ENCODE measurements around the gene FILIP1.

The FILIP1 gene

GRCh38 chr6:75315978-75316377 lies 177.6 kb downstream of the FILIP1 start:
- TF ChIP-seq CTCF (conservative IDR thresholded peaks at IDR 0.05), result no peak
- TF ChIP-seq ZFX (IDR thresholded peaks at IDR 0.05), result no peak
- no peak overlapping the region for H3K27ac ChIP-seq

GRCh38 chr6:75308250-75308988 lies 185.2 kb downstream of the FILIP1 start:
- TF ChIP-seq ZFX (IDR thresholded peaks at IDR 0.05), result no peak
- no peak for TF ChIP-seq CTCF (conservative IDR thresholded peaks at IDR 0.05)
- no peak overlapping the region for H3K27ac ChIP-seq

GRCh38 chr6:75307364-75308004 lies 186.1 kb downstream of the FILIP1 start:
- TF ChIP-seq ZFX (IDR thresholded peaks at IDR 0.05) (no peak), CTCF (conservative IDR thresholded peaks at IDR 0.05) (no peak)
- H3K27ac ChIP-seq, result no peak overlapping the region

GRCh38 chr6:75306064-75306463 lies 187.5 kb downstream of the FILIP1 start:
- TF ChIP-seq CTCF (conservative IDR thresholded peaks at IDR 0.05), result no peak
- no peak for TF ChIP-seq ZFX (IDR thresholded peaks at IDR 0.05)
- H3K27ac ChIP-seq, result no peak overlapping the region

- no peak for TF ChIP-seq CTCF (conservative IDR thresholded peaks at IDR 0.05)
- no peak for TF ChIP-seq ZFX (IDR thresholded peaks at IDR 0.05)
- no peak overlapping the region for H3K27ac ChIP-seq
These were observed 188.0 kb downstream of the FILIP1 start for GRCh38 chr6:75305573-75305972.

- TF ChIP-seq ZFX (IDR thresholded peaks at IDR 0.05) (no peak), CTCF (conservative IDR thresholded peaks at IDR 0.05) (no peak)
- no peak overlapping the region for H3K27ac ChIP-seq
These were observed 191.3 kb downstream of the FILIP1 start for GRCh38 chr6:75302280-75302679.

GRCh38 chr6:75301537-75301936 lies 192.1 kb downstream of the FILIP1 start:
- TF ChIP-seq CTCF (conservative IDR thresholded peaks at IDR 0.05) (no peak), ZFX (IDR thresholded peaks at IDR 0.05) (no peak)
- H3K27ac ChIP-seq, result no peak overlapping the region
